OCI-LY1 (cell line): ENCODE results near the gene ISG20.

Experiments used
- H2AFZ ChIP-seq: fragments of 200-600 bp; sonication (generic), shearing (Covaris generic); 2 replicates; pipeline ENCODE4 v1.6.0; 2014; ENCODE audit warnings: antibody characterized with exemption, mild to moderate bottlenecking, low read length
- H3F3A ChIP-seq: fragments of 200-600 bp; sonication (generic), shearing (Covaris generic); 2 replicates; pipeline ENCODE4 v1.6.0; 2014; ENCODE audit warnings: mild to moderate bottlenecking, antibody characterized with exemption, low read length, moderate library complexity; ENCODE audit not compliant: insufficient read depth
- H3K27ac ChIP-seq: fragments of 200-600 bp; sonication (generic); 2 replicates; pipeline ENCODE4 v1.5.1; 2014; ENCODE audit warnings: low read length, mixed run types, mild to moderate bottlenecking, low read depth; ENCODE audit not compliant: poor library complexity, severe bottlenecking
- H3K27me3 ChIP-seq: fragments of 200-600 bp; sonication (generic); 2 replicates; pipeline ENCODE4 v1.6.0; 2014; ENCODE audit warnings: antibody characterized with exemption, mild to moderate bottlenecking, low read length, moderate library complexity; ENCODE audit not compliant: insufficient read depth
- H3K36me3 ChIP-seq: fragments of 200-600 bp; sonication (generic); 2 replicates; pipeline ENCODE4 v1.6.1; 2014; ENCODE audit warnings: mild to moderate bottlenecking, antibody characterized with exemption, low read length, moderate library complexity, mixed read lengths; ENCODE audit not compliant: insufficient read depth
- H3K4me1 ChIP-seq: fragments of 200-600 bp; sonication (generic); 2 replicates; pipeline ENCODE4 v1.5.1; 2014; ENCODE audit warnings: mild to moderate bottlenecking, low read length, moderate library complexity; ENCODE audit not compliant: insufficient read depth, severe bottlenecking
- H3K4me2 ChIP-seq: fragments of 200-600 bp; sonication (generic), shearing (Covaris generic); 2 replicates; pipeline ENCODE4 v1.6.1; 2014; ENCODE audit warnings: low read length
- H3K4me3 ChIP-seq: fragments of 200-600 bp; sonication (generic); 2 replicates; pipeline ENCODE4 v1.5.1; 2014; ENCODE audit warnings: low read length, low read depth, mild to moderate bottlenecking, mixed read lengths; ENCODE audit not compliant: poor library complexity, severe bottlenecking
- H3K79me2 ChIP-seq: fragments of 200-600 bp; shearing (Covaris generic); 2 replicates; pipeline ENCODE4 v1.6.1; 2016; ENCODE audit warnings: mixed run types, low read length, mixed read lengths; ENCODE audit not compliant: insufficient read depth
- H3K9ac ChIP-seq: fragments of 200-600 bp; sonication (generic), shearing (Covaris generic); 2 replicates; pipeline ENCODE4 v1.6.1; 2014; ENCODE audit warnings: mild to moderate bottlenecking, low read length, mixed read lengths
- H3K9me2 ChIP-seq: fragments of 200-600 bp; sonication (generic), shearing (Covaris generic); 2 replicates; pipeline ENCODE4 v1.6.1; 2014; ENCODE audit warnings: low read depth, mild to moderate bottlenecking, low read length, mixed read lengths
- H3K9me3 ChIP-seq: fragments of 200-600 bp; shearing (Covaris generic); 2 replicates; pipeline ENCODE4 v1.6.1; 2014; ENCODE audit warnings: low read length, mixed read lengths
- H4K20me1 ChIP-seq: fragments of 200-600 bp; sonication (generic), shearing (Covaris generic); 2 replicates; pipeline ENCODE4 v1.6.0; 2016; ENCODE audit warnings: mild to moderate bottlenecking, low read length; ENCODE audit not compliant: insufficient read depth
- EZH2 ChIP-seq: fragments of 200-600 bp; sonication (generic), shearing (Covaris generic); IDR thresholded peaks from 2 replicates; pipeline ENCODE4 v1.8.0; 2017; ENCODE audit warnings: borderline replicate concordance, mixed run types, mild to moderate bottlenecking, antibody characterized with exemption, low read length, moderate library complexity, mixed read lengths
- TF ChIP-seq, protein P1 (sequence below): fragments of 200-600 bp; sonication (generic), shearing (Covaris generic); IDR thresholded peaks from 2 replicates; pipeline ENCODE4 v1.5.1; 2017; ENCODE audit warnings: mild to moderate bottlenecking, antibody characterized with exemption, low read length, moderate library complexity, mixed read lengths

ISG20 gene

DNA sequence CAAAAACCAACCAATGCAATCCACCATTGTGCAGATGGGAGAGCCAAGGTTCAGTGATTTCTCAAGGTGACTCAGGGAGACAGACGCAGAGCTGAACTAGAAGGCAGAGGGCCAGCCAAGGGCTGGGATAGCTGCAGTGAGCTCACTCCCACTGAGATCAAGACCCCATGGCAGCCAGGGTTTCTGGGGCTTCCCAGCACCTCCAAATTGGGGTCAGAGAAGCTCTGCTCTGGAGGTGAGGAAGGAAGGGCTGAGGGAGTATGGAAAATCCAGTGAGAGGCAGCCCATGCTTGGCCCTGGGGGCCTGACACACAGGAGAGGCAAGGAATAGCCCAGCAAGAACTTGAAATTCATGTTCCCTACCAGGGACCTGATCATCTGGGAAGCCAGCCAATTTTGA, 61.0 kb downstream of the ISG20 start:
- Histone ChIP-seq H3K9me2 (no peaks in the 10 kb centered on the region), H4K20me1 (no peaks in the 10 kb centered on the region), H2AFZ (no peak overlapping the region), H3F3A (no peaks in the 10 kb centered on the region), H3K27ac (no peak overlapping the region), H3K9ac (no peak overlapping the region), H3K36me3 (no peaks in the 10 kb centered on the region), H3K79me2 (no peaks in the 10 kb centered on the region), H3K27me3 (peaks cover 11% of the 10 kb centered on the region; the same call in 1 of the 2 replicates), H3K4me3 (no peak overlapping the region), H3K4me2 (no peak overlapping the region), H3K9me3 (no peaks in the 10 kb centered on the region), H3K4me1 (no peaks in the 10 kb centered on the region)
- TF ChIP-seq, protein P1, sequence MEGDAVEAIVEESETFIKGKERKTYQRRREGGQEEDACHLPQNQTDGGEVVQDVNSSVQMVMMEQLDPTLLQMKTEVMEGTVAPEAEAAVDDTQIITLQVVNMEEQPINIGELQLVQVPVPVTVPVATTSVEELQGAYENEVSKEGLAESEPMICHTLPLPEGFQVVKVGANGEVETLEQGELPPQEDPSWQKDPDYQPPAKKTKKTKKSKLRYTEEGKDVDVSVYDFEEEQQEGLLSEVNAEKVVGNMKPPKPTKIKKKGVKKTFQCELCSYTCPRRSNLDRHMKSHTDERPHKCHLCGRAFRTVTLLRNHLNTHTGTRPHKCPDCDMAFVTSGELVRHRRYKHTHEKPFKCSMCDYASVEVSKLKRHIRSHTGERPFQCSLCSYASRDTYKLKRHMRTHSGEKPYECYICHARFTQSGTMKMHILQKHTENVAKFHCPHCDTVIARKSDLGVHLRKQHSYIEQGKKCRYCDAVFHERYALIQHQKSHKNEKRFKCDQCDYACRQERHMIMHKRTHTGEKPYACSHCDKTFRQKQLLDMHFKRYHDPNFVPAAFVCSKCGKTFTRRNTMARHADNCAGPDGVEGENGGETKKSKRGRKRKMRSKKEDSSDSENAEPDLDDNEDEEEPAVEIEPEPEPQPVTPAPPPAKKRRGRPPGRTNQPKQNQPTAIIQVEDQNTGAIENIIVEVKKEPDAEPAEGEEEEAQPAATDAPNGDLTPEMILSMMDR = no peak
- no peak for TF ChIP-seq EZH2

DNA sequence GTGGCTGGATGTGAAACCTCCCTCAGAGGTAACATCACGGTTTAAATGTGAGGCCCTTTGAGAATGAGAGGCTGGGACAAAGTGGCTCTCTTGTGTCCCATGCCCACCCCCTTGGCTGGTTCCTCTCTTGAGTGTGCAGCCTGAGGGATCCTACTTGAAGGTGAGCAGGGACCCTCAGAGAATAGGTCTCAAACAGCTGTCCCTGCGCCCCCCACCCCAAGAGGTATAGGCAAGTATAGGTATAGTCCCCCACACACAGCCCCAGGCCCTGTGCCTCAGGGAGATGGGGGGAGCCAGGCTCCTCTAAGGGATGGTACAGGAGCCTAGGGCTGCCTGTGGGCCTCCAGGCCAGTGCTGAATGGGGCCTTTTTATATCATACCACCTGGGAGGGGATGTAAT, 61.9 kb downstream of the ISG20 start:
- Histone ChIP-seq H3K4me1 (no peaks in the 10 kb centered on the region), H3K36me3 (no peaks in the 10 kb centered on the region), H3K79me2 (no peaks in the 10 kb centered on the region), H3K9me2 (no peaks in the 10 kb centered on the region), H4K20me1 (no peaks in the 10 kb centered on the region), H2AFZ (no peak overlapping the region), H3K4me2 (no peak overlapping the region), H3K27me3 (peaks cover 11% of the 10 kb centered on the region; the same call in 1 of the 2 replicates), H3K9me3 (no peaks in the 10 kb centered on the region), H3K9ac (no peak overlapping the region), H3F3A (no peaks in the 10 kb centered on the region), H3K27ac (no peak overlapping the region), H3K4me3 (no peak overlapping the region)
- TF ChIP-seq, protein P1 = no peak
- TF ChIP-seq EZH2 = no peak

DNA sequence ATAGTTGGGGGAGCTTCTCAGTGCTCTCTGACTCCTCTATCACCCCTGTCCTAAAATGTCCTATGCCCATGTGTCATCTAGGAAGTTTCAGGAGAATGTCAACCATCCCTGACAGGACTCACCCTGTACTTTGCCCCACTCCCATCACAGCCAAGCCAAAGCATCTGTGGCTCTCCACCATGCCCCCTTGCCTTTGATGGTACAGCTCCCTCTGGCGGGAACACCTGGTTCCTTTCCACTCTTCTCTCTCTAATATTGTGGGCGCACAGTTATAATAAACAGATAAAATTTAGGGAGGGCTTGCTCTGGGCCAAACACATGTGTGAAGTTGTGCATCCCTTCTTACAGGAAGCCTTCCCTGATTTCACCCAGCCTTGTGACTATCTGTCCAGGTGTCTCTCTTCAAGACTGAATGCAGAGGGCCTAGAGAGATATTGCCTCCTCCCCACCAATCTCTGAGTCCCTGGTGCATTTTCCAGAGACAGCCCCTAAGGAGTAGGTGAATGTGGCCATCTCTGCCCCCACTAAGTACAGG, 62.8 kb downstream of the ISG20 start:
- Histone ChIP-seq H3K27me3 (peaks cover 11% of the 10 kb centered on the region; the same call in 1 of the 2 replicates), H3K4me3 (no peak overlapping the region), H3K4me2 (no peak overlapping the region), H3K36me3 (no peaks in the 10 kb centered on the region), H3F3A (no peaks in the 10 kb centered on the region), H3K9me2 (no peaks in the 10 kb centered on the region), H3K4me1 (no peaks in the 10 kb centered on the region), H3K79me2 (no peaks in the 10 kb centered on the region), H3K9me3 (no peaks in the 10 kb centered on the region), H4K20me1 (no peaks in the 10 kb centered on the region), H2AFZ (no peak overlapping the region), H3K9ac (no peak overlapping the region), H3K27ac (no peak overlapping the region)
- no peak for TF ChIP-seq EZH2
- TF ChIP-seq, protein P1 = peak; percentile 80
